ENCODE data around the gene MEGF9. TPM values are rescaled to one million over a fixed set of nuclear protein-coding genes. Genes with fewer than 3 reads are reported as not detected.
"Not testable (repeated sequence)": the region's sequence is repeated elsewhere in the genome, so short reads cannot be mapped to it uniquely, and the experiment has no call there.

MEGF9 gene
- total and polyA plus RNA-seq, 9 donors: 6.3 to 12.8 (median 7.2) TPM

GRCh38 chr9:120750421-120750820, 36.2 kb upstream of the MEGF9 start:
- no peaks in the 10 kb centered on the region for H3K36me3 ChIP-seq (ENCODE audit: control insufficient read depth, insufficient read depth, low read length)
- no CpG with 5 or more reads among the region's 5 CpGs for WGBS (ENCODE audit: insufficient coverage)
- DNase-seq: no peak

GRCh38 chr9:120746366-120746765, 32.1 kb upstream of the MEGF9 start:
- H3K4me3 ChIP-seq (ENCODE audit: low read length); H3K4me1 ChIP-seq (ENCODE audit: control insufficient read depth, insufficient read depth, low read length); H3K36me3 ChIP-seq (ENCODE audit: control insufficient read depth, insufficient read depth, low read length); H3K27ac ChIP-seq (ENCODE audit: low read length); H3K27me3 ChIP-seq (ENCODE audit: control insufficient read depth, insufficient read depth, low read length); DNase-seq; H3K9me3 ChIP-seq (replicated peaks; ENCODE audit: control insufficient read depth, low read depth, low read length): not testable (repeated sequence)
- WGBS (ENCODE audit: insufficient coverage): 91% methylated on average over 23 of the region's 26 CpGs

More at GRCh38 chr9:120750421-120750820, 36.2 kb upstream of the MEGF9 start:
- H3K9me3 ChIP-seq (replicated peaks; ENCODE audit: control insufficient read depth, low read depth, low read length): no peaks in the 10 kb centered on the region
- H3K27me3 ChIP-seq (ENCODE audit: control insufficient read depth, insufficient read depth, low read length): no peaks in the 10 kb centered on the region
- H3K4me3 ChIP-seq (ENCODE audit: low read length): no peak overlapping the region
- no peak overlapping the region for H3K27ac ChIP-seq (ENCODE audit: low read length)
- no peaks in the 10 kb centered on the region for H3K4me1 ChIP-seq (ENCODE audit: control insufficient read depth, insufficient read depth, low read length)

- no peak overlapping the region for H3K4me3 ChIP-seq (ENCODE audit: low read length)
- H3K9me3 ChIP-seq (replicated peaks; ENCODE audit: control insufficient read depth, low read depth, low read length): no peaks in the 10 kb centered on the region
- H3K27ac ChIP-seq (ENCODE audit: low read length): no peak overlapping the region
- H3K36me3 ChIP-seq (ENCODE audit: control insufficient read depth, insufficient read depth, low read length): no peaks in the 10 kb centered on the region
- no peaks in the 10 kb centered on the region for H3K4me1 ChIP-seq (ENCODE audit: control insufficient read depth, insufficient read depth, low read length)
- 90% methylated on average over 3 of the region's 6 CpGs for WGBS (ENCODE audit: insufficient coverage)
- H3K27me3 ChIP-seq (ENCODE audit: control insufficient read depth, insufficient read depth, low read length): no peaks in the 10 kb centered on the region
- no peak for DNase-seq
These were observed 31.0 kb upstream of the MEGF9 start for GRCh38 chr9:120745278-120745677.

GRCh38 chr9:120742951-120743416, 28.7 kb upstream of the MEGF9 start:
- no peak for DNase-seq
- no peaks in the 10 kb centered on the region for H3K36me3 ChIP-seq (ENCODE audit: control insufficient read depth, insufficient read depth, low read length)
- WGBS (ENCODE audit: insufficient coverage): no CpG with 5 or more reads among the region's 6 CpGs
- H3K27ac ChIP-seq (ENCODE audit: low read length): no peak overlapping the region
- H3K4me1 ChIP-seq (ENCODE audit: control insufficient read depth, insufficient read depth, low read length): no peaks in the 10 kb centered on the region
- H3K27me3 ChIP-seq (ENCODE audit: control insufficient read depth, insufficient read depth, low read length): no peaks in the 10 kb centered on the region
- H3K9me3 ChIP-seq (replicated peaks; ENCODE audit: control insufficient read depth, low read depth, low read length): no peaks in the 10 kb centered on the region
- H3K4me3 ChIP-seq (ENCODE audit: low read length): no peak overlapping the region

GRCh38 chr9:120741701-120742100, 27.4 kb upstream of the MEGF9 start:
- no peak for DNase-seq
- Histone ChIP-seq H3K4me3 (ENCODE audit: low read length) (no peak overlapping the region), H3K27me3 (ENCODE audit: control insufficient read depth, insufficient read depth, low read length) (no peaks in the 10 kb centered on the region), H3K36me3 (ENCODE audit: control insufficient read depth, insufficient read depth, low read length) (no peaks in the 10 kb centered on the region), H3K9me3 (replicated peaks; ENCODE audit: control insufficient read depth, low read depth, low read length) (no peaks in the 10 kb centered on the region), H3K27ac (ENCODE audit: low read length) (no peak overlapping the region), H3K4me1 (ENCODE audit: control insufficient read depth, insufficient read depth, low read length) (no peaks in the 10 kb centered on the region)
- no CpG with 5 or more reads among the region's 1 CpG for WGBS (ENCODE audit: insufficient coverage)

GRCh38 chr9:120741191-120741590, 26.9 kb upstream of the MEGF9 start:
- no peak overlapping the region for H3K4me3 ChIP-seq (ENCODE audit: low read length)
- no peak overlapping the region for H3K27ac ChIP-seq (ENCODE audit: low read length)
- H3K36me3 ChIP-seq (ENCODE audit: control insufficient read depth, insufficient read depth, low read length): no peaks in the 10 kb centered on the region
- no peaks in the 10 kb centered on the region for H3K27me3 ChIP-seq (ENCODE audit: control insufficient read depth, insufficient read depth, low read length)
- no peaks in the 10 kb centered on the region for H3K9me3 ChIP-seq (replicated peaks; ENCODE audit: control insufficient read depth, low read depth, low read length)
- H3K4me1 ChIP-seq (ENCODE audit: control insufficient read depth, insufficient read depth, low read length): no peaks in the 10 kb centered on the region
- WGBS (ENCODE audit: insufficient coverage): no CpG with 5 or more reads among the region's 1 CpG
- no peak for DNase-seq

- no peak overlapping the region for H3K27ac ChIP-seq (ENCODE audit: low read length)
These were observed 25.9 kb upstream of the MEGF9 start for GRCh38 chr9:120740132-120740531.

GRCh38 chr9:120737416-120738165, 23.3 kb upstream of the MEGF9 start:
- H3K4me3 ChIP-seq (ENCODE audit: low read length): no peak overlapping the region
- no peak for DNase-seq
- H3K9me3 ChIP-seq (replicated peaks; ENCODE audit: control insufficient read depth, low read depth, low read length): no peaks in the 10 kb centered on the region
- WGBS (ENCODE audit: insufficient coverage): no CpG with 5 or more reads among the region's 5 CpGs
- no peaks in the 10 kb centered on the region for H3K27me3 ChIP-seq (ENCODE audit: control insufficient read depth, insufficient read depth, low read length)
- no peak overlapping the region for H3K27ac ChIP-seq (ENCODE audit: low read length)
- no peaks in the 10 kb centered on the region for H3K36me3 ChIP-seq (ENCODE audit: control insufficient read depth, insufficient read depth, low read length)
- H3K4me1 ChIP-seq (ENCODE audit: control insufficient read depth, insufficient read depth, low read length): no peaks in the 10 kb centered on the region

More at GRCh38 chr9:120740132-120740531, 25.9 kb upstream of the MEGF9 start:
- Histone ChIP-seq H3K9me3 (replicated peaks; ENCODE audit: control insufficient read depth, low read depth, low read length) (no peaks in the 10 kb centered on the region), H3K4me3 (ENCODE audit: low read length) (no peak overlapping the region), H3K4me1 (ENCODE audit: control insufficient read depth, insufficient read depth, low read length) (no peaks in the 10 kb centered on the region), H3K36me3 (ENCODE audit: control insufficient read depth, insufficient read depth, low read length) (no peaks in the 10 kb centered on the region), H3K27me3 (ENCODE audit: control insufficient read depth, insufficient read depth, low read length) (no peaks in the 10 kb centered on the region)
- DNase-seq: no peak

- H3K4me3 ChIP-seq (ENCODE audit: low read length): no peak overlapping the region
- H3K36me3 ChIP-seq (ENCODE audit: control insufficient read depth, insufficient read depth, low read length): no peaks in the 10 kb centered on the region
- no peaks in the 10 kb centered on the region for H3K9me3 ChIP-seq (replicated peaks; ENCODE audit: control insufficient read depth, low read depth, low read length)
- no peaks in the 10 kb centered on the region for H3K27me3 ChIP-seq (ENCODE audit: control insufficient read depth, insufficient read depth, low read length)
- no peak overlapping the region for H3K27ac ChIP-seq (ENCODE audit: low read length)
- WGBS (ENCODE audit: insufficient coverage): no CpG with 5 or more reads among the region's 2 CpGs
- DNase-seq: no peak
- no peaks in the 10 kb centered on the region for H3K4me1 ChIP-seq (ENCODE audit: control insufficient read depth, insufficient read depth, low read length)
These were observed 22.6 kb upstream of the MEGF9 start for GRCh38 chr9:120736881-120737280.

GRCh38 chr9:120735415-120736126, 21.3 kb upstream of the MEGF9 start:
- H3K27ac ChIP-seq (ENCODE audit: low read length): no peak overlapping the region
- peaks cover 9% of the 10 kb centered on the region for H3K4me1 ChIP-seq (ENCODE audit: control insufficient read depth, insufficient read depth, low read length)
- WGBS (ENCODE audit: insufficient coverage): 78% methylated on average over 2 of the region's 3 CpGs
- no peak overlapping the region for H3K4me3 ChIP-seq (ENCODE audit: low read length)
- DNase-seq: no peak
- H3K27me3 ChIP-seq (ENCODE audit: control insufficient read depth, insufficient read depth, low read length): no peaks in the 10 kb centered on the region
- H3K9me3 ChIP-seq (replicated peaks; ENCODE audit: control insufficient read depth, low read depth, low read length): no peaks in the 10 kb centered on the region
- H3K36me3 ChIP-seq (ENCODE audit: control insufficient read depth, insufficient read depth, low read length): no peaks in the 10 kb centered on the region
